Suppressor macrophage treated with lipopolysaccharide for 4 hours (primary cell): ENCODE data around the gene EPHA6.
A peak's percentile ranks its signal among the peaks of the same experiment; 100 is the strongest.

ENCODE experiments used
- DNase-seq: peaks from one replicate; pipeline ENCODE4 v3.0.0-alpha.2; 2020

EPHA6 gene

DNA sequence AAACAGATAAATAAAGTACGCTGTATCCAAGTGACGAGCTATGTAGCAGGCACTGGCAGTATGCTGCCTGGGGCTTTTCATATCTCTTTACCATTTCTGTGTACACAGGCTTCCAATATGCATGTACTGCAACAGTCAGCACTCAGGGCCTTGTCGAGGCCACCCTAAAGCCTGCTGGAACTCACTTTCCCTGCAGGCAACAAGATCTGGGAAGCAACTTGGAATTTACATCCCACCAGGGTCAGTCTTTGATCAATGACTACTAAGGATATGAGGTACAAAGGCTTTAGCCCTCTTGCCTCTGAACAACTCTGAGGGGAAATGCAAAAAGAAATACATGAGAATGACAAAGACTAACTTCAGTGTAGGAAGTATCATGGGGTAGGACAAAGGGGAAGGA lies 848.4 kb downstream of the EPHA6 start:
- no peak for DNase-seq

- no peak for DNase-seq
Observed at GRCh38 chr3:97665896-97666295, 851.5 kb downstream of the EPHA6 start.

GRCh38 chr3:97670952-97671351 lies 856.6 kb downstream of the EPHA6 start:
- no peak for DNase-seq

DNA sequence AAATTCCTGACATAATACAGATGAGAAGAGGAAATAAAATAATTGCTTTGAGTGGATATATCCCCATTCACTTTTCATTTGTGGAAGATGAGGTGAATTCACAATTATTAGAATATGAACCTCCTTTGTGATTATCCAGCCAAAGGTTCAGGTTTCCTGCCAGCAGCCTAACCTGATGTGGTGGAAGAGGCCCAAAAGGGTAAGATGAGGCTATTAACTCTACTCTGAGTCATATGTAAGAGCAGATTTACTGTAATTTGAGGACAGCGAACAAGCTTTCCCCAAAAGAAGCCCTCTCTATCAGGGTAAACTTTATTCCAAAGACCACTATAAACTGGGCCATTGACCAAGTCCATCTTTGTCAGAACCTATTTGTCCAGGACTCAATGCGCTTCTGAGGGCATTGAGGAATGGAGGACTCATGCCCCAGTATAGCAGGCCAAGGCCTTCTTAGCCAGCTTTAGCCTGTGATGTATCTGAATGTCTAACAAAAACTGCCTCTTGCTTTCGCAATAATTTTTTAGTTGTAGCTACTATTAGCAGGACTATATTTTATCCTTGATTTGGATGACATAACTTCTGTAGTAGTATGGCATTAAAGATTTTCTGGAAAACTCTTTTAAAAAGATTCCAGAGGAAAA lies 859.1 kb downstream of the EPHA6 start:
- DNase-seq, result no peak

GRCh38 chr3:97674461-97674860 lies 860.1 kb downstream of the EPHA6 start:
- DNase-seq, result no peak

DNA sequence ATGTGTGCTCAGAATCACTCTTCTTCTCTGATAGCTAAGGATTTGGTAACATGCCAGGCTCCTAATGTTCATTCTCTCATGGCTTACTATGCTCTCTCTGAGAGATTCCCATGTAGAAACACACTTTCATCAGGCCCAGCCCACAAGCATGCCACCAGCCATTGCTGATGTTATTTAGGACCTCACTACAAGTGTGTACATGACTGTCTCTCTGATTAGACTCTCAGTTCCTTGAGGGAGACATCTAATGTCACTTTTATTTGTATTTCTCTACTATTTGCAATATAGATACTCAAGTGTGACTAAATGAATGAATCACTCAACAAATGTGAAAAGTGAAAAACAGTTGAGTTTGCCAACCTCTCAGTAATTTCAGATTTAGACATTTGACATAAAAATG lies 865.8 kb downstream of the EPHA6 start:
- no peak for DNase-seq

DNA sequence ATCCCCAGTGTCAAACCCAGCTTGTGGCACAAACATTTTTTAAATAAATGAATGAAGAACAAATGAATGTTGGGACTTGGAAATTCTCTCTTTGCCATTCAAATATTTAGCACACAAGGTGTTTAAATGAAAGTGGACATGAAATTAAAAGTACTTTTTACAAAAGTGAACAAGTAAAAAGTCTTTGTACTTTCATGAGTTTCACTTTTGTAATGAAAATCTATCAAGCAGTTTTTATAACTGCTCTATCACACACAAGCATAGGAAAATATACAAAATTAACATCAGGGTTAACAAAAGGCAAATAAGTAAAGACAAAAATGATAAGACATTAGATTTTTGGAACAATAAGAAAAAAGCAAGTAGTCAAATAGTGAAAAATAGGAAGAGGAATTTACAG lies 866.3 kb downstream of the EPHA6 start:
- no peak for DNase-seq

- no peak for DNase-seq
Observed at GRCh38 chr3:97684490-97684889, 870.1 kb downstream of the EPHA6 start.

DNA sequence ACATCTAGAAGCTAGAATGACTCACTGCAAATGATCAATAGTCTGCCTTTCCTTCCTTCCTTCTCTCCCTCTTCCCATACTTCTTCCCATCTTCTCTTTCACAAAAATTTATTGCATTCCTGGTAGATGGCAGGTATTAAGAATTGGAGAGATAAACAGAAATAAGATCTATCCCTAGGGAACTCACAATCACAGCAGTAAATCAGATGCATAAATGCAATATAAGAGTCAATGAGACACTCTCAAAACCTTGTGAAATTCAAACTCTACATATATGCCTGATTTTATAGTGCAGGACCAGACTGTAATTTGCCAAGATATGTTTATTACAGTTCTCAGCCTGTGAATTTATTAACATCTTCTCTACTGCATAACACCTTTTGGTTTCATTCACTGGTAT lies 871.9 kb downstream of the EPHA6 start:
- no peak for DNase-seq

DNA sequence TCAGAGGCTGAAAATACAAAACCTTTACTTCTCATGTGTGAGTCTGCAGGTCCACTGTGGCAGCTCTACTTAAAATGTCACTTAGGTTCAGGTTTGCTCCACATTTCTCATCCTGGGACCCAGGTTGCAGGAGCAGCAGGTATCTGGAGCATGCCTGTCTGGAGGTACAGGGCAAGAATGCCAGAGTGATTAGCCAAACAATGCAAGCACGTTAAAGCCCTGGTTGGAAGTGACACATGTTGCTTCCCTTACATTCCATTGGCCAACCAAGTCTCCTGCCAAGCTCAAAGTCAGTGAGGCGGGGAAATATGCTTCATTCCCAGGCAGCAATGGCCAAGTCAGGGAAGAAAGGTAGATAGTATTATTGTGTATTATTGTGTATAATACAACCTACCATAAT lies 873.3 kb downstream of the EPHA6 start:
- DNase-seq, result no peak

DNA sequence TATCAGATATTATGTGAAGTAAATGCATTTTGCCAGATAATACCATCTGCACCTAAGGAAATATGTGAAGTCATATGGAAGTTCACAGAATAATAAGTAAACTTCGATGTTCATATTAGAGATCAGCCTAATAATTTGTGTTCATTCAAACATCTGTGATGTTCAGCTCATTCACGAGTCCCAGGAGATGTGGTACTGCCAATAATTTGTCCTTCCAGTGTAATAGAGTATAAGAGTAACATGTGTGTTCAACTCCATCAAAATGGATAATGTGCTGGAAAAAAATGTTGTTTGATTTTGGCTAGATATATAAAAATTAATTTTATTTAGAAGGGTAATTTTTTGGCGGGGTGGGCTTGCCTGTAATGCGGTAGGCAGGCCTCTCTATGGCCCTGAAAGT lies 874.7 kb downstream of the EPHA6 start:
- no peak for DNase-seq

DNA sequence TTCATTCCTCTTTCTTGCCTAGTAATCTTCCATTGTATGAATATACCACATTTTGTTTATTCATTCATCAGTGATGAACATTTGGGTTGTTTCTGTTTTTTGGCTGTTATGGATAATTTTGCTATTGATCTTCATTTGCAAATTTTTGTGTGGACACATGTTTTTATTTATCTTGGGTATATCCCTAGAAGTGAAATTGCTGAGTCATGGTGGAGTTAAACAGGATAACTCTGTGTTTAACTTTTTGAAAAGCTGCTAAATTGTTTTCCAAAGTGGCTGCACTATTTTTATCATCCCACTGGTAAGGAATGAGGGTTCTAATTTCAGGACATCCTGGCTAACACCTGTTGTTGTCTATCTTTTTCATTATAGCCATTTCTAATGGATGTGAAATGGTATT lies 875.6 kb downstream of the EPHA6 start:
- DNase-seq, result no peak

DNA sequence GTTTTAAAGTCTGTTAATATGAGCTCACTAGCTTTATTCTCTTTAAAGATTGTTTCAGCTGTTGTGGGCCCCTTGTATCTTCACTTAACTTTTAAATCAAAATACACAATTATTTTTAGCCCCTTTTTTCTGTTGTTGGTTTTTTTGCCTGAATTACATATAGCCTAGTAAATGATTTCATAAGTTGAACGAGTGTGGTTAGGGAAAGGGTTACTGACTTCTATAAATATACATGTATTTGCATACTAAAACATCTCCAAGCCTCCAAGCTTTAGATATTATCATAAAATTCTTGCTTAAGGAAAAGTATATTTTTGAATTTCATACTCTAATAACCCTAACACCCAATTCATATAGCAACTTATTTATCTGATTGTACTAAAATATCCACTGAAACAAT lies 877.0 kb downstream of the EPHA6 start:
- no peak for DNase-seq

- no peak for DNase-seq
Observed at GRCh38 chr3:97692389-97692788, 878.0 kb downstream of the EPHA6 start.

DNA sequence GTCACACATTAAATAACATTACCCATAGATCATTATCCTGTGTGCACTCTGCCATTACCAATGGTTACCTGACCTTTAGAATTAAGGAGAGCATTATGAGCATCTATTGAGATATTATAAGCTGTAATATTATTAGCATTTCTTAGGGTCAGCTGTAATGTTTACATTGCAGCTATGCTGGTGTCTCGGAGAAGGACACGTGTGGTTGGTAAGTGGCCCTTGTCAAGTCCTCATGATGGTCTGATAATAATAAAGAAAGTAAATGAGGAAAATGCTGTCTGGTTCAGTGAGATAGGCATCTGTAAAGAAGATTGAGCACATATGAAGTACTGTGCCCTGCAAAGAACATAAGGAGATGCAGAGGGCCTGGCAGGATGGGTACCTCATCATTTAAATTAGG lies 878.4 kb downstream of the EPHA6 start:
- no peak for DNase-seq

GRCh38 chr3:97694876-97695275 lies 880.5 kb downstream of the EPHA6 start:
- DNase-seq, result no peak

DNA sequence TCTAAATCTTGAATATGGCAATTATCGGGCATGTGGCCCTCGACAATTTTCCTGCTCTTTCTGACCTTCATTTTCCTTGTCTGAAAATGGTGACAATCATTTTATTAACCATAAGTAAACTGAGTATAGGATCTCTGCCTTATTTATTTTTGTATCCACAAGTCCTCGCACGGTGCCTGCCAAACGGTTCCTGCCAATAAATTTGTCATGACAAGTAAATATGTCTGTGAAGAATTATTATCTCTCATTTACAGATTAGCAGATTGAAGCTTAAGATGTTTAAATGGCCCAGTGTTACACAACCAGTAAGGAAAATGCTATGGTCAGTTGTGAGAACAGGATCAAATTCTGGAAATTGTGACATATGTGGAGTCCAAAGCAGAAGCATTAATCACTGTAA lies 884.3 kb downstream of the EPHA6 start:
- DNase-seq, result no peak

GRCh38 chr3:97699889-97700288 lies 885.5 kb downstream of the EPHA6 start:
- DNase-seq, result no peak

DNA sequence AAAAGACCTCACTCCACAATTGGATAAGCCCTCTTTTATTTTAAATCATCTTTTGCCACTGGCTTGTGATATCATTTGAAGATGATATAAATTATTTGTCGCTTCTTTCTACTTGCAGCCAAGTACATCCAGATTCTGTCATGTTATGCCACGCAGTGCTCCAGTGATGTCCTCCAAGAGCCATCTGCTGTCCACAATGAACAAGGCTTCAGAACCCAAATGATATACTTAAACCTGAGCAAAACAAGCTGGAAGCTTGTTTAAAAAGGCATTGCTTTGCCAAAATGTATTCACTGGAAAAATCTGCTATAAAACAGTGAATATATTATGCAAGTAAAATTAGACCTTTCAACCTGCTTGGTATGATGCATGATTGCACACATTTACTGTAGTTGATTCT lies 891.4 kb downstream of the EPHA6 start:
- DNase-seq, result no peak

- DNase-seq, result no peak
Observed at GRCh38 chr3:97706226-97706625, 891.8 kb downstream of the EPHA6 start.

GRCh38 chr3:97711654-97712053 lies 897.3 kb downstream of the EPHA6 start:
- DNase-seq, result no peak

- DNase-seq, result no peak
Observed at GRCh38 chr3:97712919-97713318, 898.5 kb downstream of the EPHA6 start.

DNA sequence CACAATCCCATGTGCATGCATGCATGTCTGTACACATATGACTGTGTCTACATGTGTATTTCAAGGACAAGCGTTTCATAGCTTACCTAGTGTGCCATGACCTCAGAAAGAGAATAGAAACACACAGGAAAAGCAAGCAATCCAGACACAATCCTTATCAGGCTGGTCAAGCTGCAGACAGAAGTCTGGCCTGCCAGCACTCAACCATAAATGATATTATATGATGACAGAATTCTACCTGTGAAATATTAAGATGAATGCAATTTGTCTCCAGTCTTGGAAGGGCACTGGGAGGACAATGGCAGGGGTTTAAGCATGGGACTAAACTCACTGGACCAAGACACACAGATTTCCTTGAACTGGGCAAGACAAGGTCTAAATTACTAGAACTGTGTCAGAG lies 899.2 kb downstream of the EPHA6 start:
- DNase-seq, result no peak

GRCh38 chr3:97719156-97719821 lies 904.9 kb downstream of the EPHA6 start:
- DNase-seq, result peak; percentile 66

DNA sequence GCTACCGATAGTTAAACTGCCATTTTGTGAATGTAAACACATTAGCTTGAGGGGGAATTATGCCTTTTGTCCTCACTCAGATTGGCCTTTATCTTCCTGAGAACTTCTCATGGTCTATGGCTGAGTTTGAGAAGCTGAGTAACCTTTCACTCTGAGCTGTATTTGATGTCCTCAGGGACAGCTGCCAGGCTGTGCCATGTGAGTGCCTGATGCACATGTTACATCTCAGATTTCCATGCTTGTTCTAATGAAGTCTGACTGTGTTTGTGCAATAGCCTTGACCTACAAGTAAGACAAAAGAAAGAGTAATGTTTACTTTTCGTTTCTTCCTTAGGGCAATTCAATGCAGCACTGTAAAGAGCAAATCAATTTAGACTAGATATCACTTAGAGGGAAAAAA lies 906.0 kb downstream of the EPHA6 start:
- DNase-seq, result no peak
